Psoas muscle (tissue), 8 donors: Measurements from ENCODE around the gene MBD4. TPM values are rescaled to one million over a fixed set of nuclear protein-coding genes. Genes with fewer than 3 reads are reported as not detected.

ENCODE experiments used
- ATAC-seq, 4 donors: fragments of 200-7000 bp; cut with Tn5 transposase; one replicate each; pipeline ENCODE4 v1.9.1; 2020; ENCODE audit warnings: moderate library complexity in 3 of 4, mild to moderate bottlenecking in 2 of 4
- DNase-seq, 2 donors: peaks; one replicate each; pipeline ENCODE4 v3.0.0-alpha.2; 2020
- H3K27ac ChIP-seq: fragments of 200-600 bp; one replicate; pipeline ENCODE4 v1.8.0; 2022
- H3K27me3 ChIP-seq, 3 donors: fragments of 200-600 bp in 1 of 3; one replicate each; pipeline versions ENCODE4 v1.6.1 to v1.8.0; 2013 to 2022; ENCODE audit warnings: low read length in 2 of 3, mild to moderate bottlenecking in 2 of 3, moderate library complexity in 1 of 3; ENCODE audit not compliant: insufficient read depth in 3 of 3
- H3K36me3 ChIP-seq, 2 donors: fragments of 200-600 bp in 1 of 2; one replicate each; pipeline versions ENCODE4 v1.6.1 to v1.8.0; 2013 to 2022; ENCODE audit warnings: low read depth in 1 of 2, mild to moderate bottlenecking in 1 of 2, moderate library complexity in 1 of 2; ENCODE audit not compliant: insufficient read depth in 1 of 2
- H3K4me1 ChIP-seq: fragments of 200-600 bp; one replicate; pipeline ENCODE4 v1.8.0; 2022
- H3K4me3 ChIP-seq: fragments of 200-600 bp; one replicate; pipeline ENCODE4 v1.8.0; 2022; ENCODE audit warnings: mild to moderate bottlenecking
- H3K9me3 ChIP-seq: fragments of 200-600 bp; one replicate; pipeline ENCODE4 v1.8.0; 2022
- CTCF ChIP-seq: fragments of 200-600 bp; IDR thresholded peaks from one replicate; pipeline ENCODE4 v1.8.0; 2022; ENCODE audit warnings: antibody characterized with exemption
- WGBS, 3 donors: extraction: QIAGEN DNeasy Blood & Tissue Kit; methylation state at CpG; one replicate each; pipeline versions ENCODE4 v1.1.6 to v1.1.7; 2013; 5-methylcytosine and 5-hydroxymethylcytosine counted together
- intact Hi-C, 2 donors: fragments of 100-400 bp; cut with DNase I; formaldehyde crosslinking; loops; one replicate each; pipeline versions ENCODE4 v1.11.0 to v1.14.2; 2022
- polyA plus RNA-seq, 3 donors: library from polyadenylated mRNA; stranded (reverse); fragments of 200-250 nt; gene quantifications; one replicate each; pipeline ENCODE4 v1.2.3, GENCODE V29; 2013
- total RNA-seq, 4 donors: library from RNA; stranded (reverse); fragmentation: NEBNext Ultra II Directional in 2 of 4; extraction: Animal tissue kit (Norgen Biotek cat#: 25700) in 2 of 4; gene quantifications; one replicate each; pipeline versions ENCODE4 v1.2.1 to v1.2.4, GENCODE V29; 2021 to 2023
- donor health status: healthy with polysubstance abuse.
- donor health status: DM: no; HTN: no; CAD: no; lungs with moderate emphysema.
- donor health status: Bipolar disorder and iron deficiency.
- donor health status: healthy.
- donor health status: DM: yes; HTN: yes; CAD: no.
- donor health status: DM: no; HTN: no; CAD: no.
- donor health status: DM: no; HTN: no; CAD: no.
- donor health status: DM: yes; HTN: yes; CAD: no.

Gene MBD4
- total and polyA plus RNA-seq, 7 donors: 16.0 to 30.4 (median 19.1) TPM

DNA sequence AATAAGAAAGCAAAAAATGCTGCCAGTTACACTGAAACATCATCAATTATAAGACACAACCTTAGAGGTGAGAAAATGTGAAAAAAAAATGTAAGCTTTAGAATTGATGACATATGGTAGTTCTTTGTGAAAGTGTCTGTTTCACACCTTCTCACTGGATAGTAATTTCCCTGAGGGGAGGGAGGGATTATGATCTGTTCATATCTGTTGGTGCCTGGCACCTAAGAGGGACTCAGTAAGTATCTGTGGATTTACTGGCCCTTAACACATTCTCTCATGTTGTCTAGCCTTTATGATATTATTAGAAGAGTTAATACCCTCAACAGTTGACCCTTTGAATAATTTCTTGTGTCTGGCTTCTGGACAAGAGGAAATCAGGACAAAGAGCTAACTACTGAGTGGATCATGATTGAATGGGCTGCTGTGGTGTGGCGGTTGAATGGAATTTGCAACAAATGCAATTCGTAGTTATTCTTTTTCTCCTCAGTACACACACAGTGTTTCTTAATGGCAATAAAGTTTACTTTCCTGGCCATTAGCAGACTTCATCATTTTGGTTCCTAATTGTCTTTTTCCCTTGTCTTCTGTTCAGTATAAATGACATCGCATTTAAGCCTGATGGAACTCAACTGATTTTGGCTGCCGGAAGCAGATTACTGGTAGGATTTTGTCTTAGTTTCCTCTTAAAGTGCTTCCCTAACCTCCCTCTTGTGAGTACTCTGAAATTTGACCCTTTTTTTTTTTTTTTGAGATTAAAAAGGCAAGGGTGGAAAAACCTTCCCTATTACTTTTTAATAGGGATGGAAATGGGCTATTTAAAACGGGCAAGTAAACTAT lies 9.7 kb upstream of the MBD4 start:
- ATAC-seq (no peak), DNase-seq (no peak)
- WGBS, 3 donors: 50 to 57% (median 52%) methylated on average over 5 of the region's 5 CpGs
- H3K4me1 ChIP-seq: peaks cover 5% of the 10 kb centered on the region
- H3K27ac ChIP-seq: no peak overlapping the region
- intact Hi-C loops: no loop called here
- H3K27me3 ChIP-seq: no peaks in the 10 kb centered on the region
- H3K9me3 ChIP-seq: no peaks in the 10 kb centered on the region
- no peak overlapping the region for H3K4me3 ChIP-seq
- peaks cover 0 to 9% of the 10 kb centered on the region in 2 donors for H3K36me3 ChIP-seq
- no peak for TF ChIP-seq CTCF

- Histone ChIP-seq H3K4me1 (peaks cover 5% of the 10 kb centered on the region), H3K4me3 (no peak overlapping the region), H3K36me3 (peaks cover 0 to 1% of the 10 kb centered on the region in 2 donors), H3K27ac (no peak overlapping the region), H3K27me3 (no peaks in the 10 kb centered on the region), H3K9me3 (no peaks in the 10 kb centered on the region)
- 88 to 93% (median 91%) methylated on average over 18 of the region's 18 CpGs for WGBS, 3 donors
- intact Hi-C loops: no loop called here
- no peak for TF ChIP-seq CTCF
- ATAC-seq: no peak
- DNase-seq: no peak
These were observed 8.6 kb upstream of the MBD4 start for GRCh38 chr3:129448186-129448895.

GRCh38 chr3:129446926-129447325 lies 7.2 kb upstream of the MBD4 start:
- no peak overlapping the region for H3K4me3 ChIP-seq
- no peaks in the 10 kb centered on the region for H3K9me3 ChIP-seq
- H3K36me3 ChIP-seq: no peaks in the 10 kb centered on the region
- TF ChIP-seq CTCF: no peak
- no peaks in the 10 kb centered on the region for H3K27me3 ChIP-seq
- H3K27ac ChIP-seq: no peak overlapping the region
- ATAC-seq (no peak), DNase-seq (no peak)
- WGBS, 3 donors: 29 to 45% (median 36%) methylated on average over 1 of the region's 1 CpG
- peaks cover 15% of the 10 kb centered on the region for H3K4me1 ChIP-seq
- intact Hi-C loops: no loop called here

GRCh38 chr3:129445471-129445870 lies 5.7 kb upstream of the MBD4 start:
- 48 to 72% (median 49%) methylated on average over 3 of the region's 3 CpGs for WGBS, 3 donors
- intact Hi-C loops: no loop called here
- no peak overlapping the region for H3K4me3 ChIP-seq
- H3K9me3 ChIP-seq: no peaks in the 10 kb centered on the region
- H3K27ac ChIP-seq: no peak overlapping the region
- DNase-seq: no peak
- peaks cover 29% of the 10 kb centered on the region for H3K4me1 ChIP-seq
- H3K27me3 ChIP-seq: no peaks in the 10 kb centered on the region
- H3K36me3 ChIP-seq: no peaks in the 10 kb centered on the region
- ATAC-seq: no peak
- no peak for TF ChIP-seq CTCF
